ENCODE data around the gene DSCAM. TPM values are rescaled to one million over a fixed set of nuclear protein-coding genes. Genes with fewer than 3 reads are reported as not detected.
A peak's percentile ranks its signal among the peaks of the same experiment; 100 is the strongest.

DSCAM gene
- total and polyA plus RNA-seq, 4 donors: 0.02 to 0.25 (median 0.09) TPM

DNA sequence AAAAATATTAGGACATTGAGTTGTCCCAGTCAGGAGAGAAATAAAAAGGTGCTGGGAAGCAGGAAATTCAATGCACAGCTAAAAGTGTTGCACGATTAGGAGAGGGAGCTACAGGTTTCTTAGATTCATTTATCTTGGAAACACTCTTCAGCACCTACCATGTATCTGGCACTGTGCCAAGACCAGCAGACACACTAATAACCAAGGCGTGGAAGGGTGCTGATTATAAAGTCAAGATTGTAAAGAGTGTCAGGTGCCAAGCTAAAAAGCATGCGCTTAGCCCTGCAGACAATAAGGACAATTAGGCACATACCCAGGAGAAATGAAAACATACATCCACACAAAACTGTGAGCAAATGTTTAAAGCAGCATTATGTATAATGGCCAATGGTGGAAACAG, 129.9 kb downstream of the DSCAM start:
- Histone ChIP-seq H3K4me3 (no peak overlapping the region), H3K27me3 (ENCODE audit: control insufficient read depth in 3 of 3, insufficient read depth in 3 of 3, low read length in 2 of 3) (no peaks in the 10 kb centered on the region), H3K4me1 (ENCODE audit: control insufficient read depth in 5 of 5, insufficient read depth in 5 of 5, low read length in 5 of 5) (no peaks in the 10 kb centered on the region), H3K9me3 (ENCODE audit: control insufficient read depth in 4 of 4, insufficient read depth in 3 of 4, low read length in 3 of 4) (peaks cover 0 to under 1% (median 0%) of the 10 kb centered on the region in 4 donors), H3K9ac (ENCODE audit: insufficient read depth in 1 of 2, low read length in 2 of 2) (no peak overlapping the region), H3K27ac (ENCODE audit: low read depth in 1 of 2, low read length in 1 of 2) (no peak overlapping the region), H3K36me3 (ENCODE audit: control insufficient read depth in 4 of 4, insufficient read depth in 4 of 4, low read length in 4 of 4) (no peaks in the 10 kb centered on the region)
- 58 to 77% methylated on average over 3 of the region's 3 CpGs for WGBS, 2 donors
- DNase-seq (peak in 2 of 3 donors; percentile 6 to 13), ATAC-seq (ENCODE audit: insufficient read depth, low FRiP score) (no peak)
- TF ChIP-seq, protein P1, sequence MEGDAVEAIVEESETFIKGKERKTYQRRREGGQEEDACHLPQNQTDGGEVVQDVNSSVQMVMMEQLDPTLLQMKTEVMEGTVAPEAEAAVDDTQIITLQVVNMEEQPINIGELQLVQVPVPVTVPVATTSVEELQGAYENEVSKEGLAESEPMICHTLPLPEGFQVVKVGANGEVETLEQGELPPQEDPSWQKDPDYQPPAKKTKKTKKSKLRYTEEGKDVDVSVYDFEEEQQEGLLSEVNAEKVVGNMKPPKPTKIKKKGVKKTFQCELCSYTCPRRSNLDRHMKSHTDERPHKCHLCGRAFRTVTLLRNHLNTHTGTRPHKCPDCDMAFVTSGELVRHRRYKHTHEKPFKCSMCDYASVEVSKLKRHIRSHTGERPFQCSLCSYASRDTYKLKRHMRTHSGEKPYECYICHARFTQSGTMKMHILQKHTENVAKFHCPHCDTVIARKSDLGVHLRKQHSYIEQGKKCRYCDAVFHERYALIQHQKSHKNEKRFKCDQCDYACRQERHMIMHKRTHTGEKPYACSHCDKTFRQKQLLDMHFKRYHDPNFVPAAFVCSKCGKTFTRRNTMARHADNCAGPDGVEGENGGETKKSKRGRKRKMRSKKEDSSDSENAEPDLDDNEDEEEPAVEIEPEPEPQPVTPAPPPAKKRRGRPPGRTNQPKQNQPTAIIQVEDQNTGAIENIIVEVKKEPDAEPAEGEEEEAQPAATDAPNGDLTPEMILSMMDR (IDR thresholded peaks at IDR 0.05; ENCODE audit: control extremely low read depth, extremely low read depth): no peak

DNA sequence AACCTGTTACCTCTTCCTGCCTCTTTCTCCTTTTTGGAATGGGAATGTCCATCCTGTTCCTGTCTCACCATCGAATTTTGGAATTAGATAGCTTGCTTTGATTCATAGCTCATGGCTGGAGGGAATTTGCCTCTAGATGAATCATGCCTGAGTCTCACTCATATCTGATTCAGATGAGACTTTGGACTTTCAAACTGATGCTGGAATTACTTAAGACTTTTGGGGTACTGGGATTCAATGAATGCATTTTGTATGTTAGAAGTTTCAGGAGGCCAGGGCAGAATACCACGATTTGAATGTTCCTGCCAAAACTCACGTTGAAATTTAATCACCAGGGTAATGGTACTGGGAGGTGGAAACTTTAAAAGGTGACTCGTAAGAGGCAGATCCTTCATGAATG, 132.4 kb downstream of the DSCAM start:
- WGBS, 2 donors: 81 to 85% methylated on average over 4 of the region's 4 CpGs
- H3K27me3 ChIP-seq (ENCODE audit: control insufficient read depth in 3 of 3, insufficient read depth in 3 of 3, low read length in 2 of 3): no peaks in the 10 kb centered on the region
- no peak overlapping the region for H3K27ac ChIP-seq (ENCODE audit: low read depth in 1 of 2, low read length in 1 of 2)
- H3K36me3 ChIP-seq (ENCODE audit: control insufficient read depth in 4 of 4, insufficient read depth in 4 of 4, low read length in 4 of 4): no peaks in the 10 kb centered on the region
- H3K9me3 ChIP-seq (ENCODE audit: control insufficient read depth in 4 of 4, insufficient read depth in 3 of 4, low read length in 3 of 4): no peaks in the 10 kb centered on the region
- DNase-seq: no peak
- H3K9ac ChIP-seq (ENCODE audit: insufficient read depth in 1 of 2, low read length in 2 of 2): no peak overlapping the region
- TF ChIP-seq, protein P1 (IDR thresholded peaks at IDR 0.05; ENCODE audit: control extremely low read depth, extremely low read depth): no peak
- no peaks in the 10 kb centered on the region for H3K4me1 ChIP-seq (ENCODE audit: control insufficient read depth in 5 of 5, insufficient read depth in 5 of 5, low read length in 5 of 5)
- H3K4me3 ChIP-seq: no peak overlapping the region
- ATAC-seq (ENCODE audit: insufficient read depth, low FRiP score): no peak

DNA sequence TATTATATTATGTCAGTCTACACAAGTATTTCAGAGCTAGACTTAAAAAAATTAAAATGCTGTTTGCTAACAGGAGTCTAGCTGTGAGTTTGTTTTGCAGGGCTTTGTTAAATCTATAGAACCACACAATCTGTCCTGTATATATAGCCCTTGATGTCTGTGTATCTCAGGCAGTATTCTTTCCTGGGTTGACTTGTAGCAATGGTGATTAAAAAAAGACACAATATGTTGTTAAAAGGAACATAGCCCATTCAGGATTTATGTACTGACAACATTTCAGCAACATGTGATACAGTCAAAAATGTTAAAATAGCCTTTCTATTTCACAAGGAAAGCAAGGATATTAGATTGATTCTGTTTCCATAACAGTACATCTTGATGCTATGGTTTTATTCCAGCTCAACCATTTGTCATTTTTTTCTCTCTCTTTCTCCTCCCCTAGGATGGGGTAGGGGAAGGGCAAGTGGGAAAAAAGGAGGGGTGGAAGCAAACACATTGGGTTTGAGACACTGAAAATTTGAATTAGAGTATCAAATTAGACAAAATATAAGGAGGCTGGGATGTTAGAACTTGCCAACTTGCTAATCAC, 139.2 kb downstream of the DSCAM start:
- no peak for DNase-seq

More for the DNA sequence above, 139.2 kb downstream of the DSCAM start:
- no peak overlapping the region for H3K27ac ChIP-seq (ENCODE audit: low read depth in 1 of 2, low read length in 1 of 2)
- no peak for ATAC-seq (ENCODE audit: insufficient read depth, low FRiP score)
- H3K36me3 ChIP-seq (ENCODE audit: control insufficient read depth in 4 of 4, insufficient read depth in 4 of 4, low read length in 4 of 4): no peaks in the 10 kb centered on the region
- no peaks in the 10 kb centered on the region for H3K27me3 ChIP-seq (ENCODE audit: control insufficient read depth in 3 of 3, insufficient read depth in 3 of 3, low read length in 2 of 3)
- TF ChIP-seq, protein P1 (IDR thresholded peaks at IDR 0.05; ENCODE audit: control extremely low read depth, extremely low read depth): no peak
- no peaks in the 10 kb centered on the region for H3K4me1 ChIP-seq (ENCODE audit: control insufficient read depth in 5 of 5, insufficient read depth in 5 of 5, low read length in 5 of 5)
- no peaks in the 10 kb centered on the region for H3K9me3 ChIP-seq (ENCODE audit: control insufficient read depth in 4 of 4, insufficient read depth in 3 of 4, low read length in 3 of 4)
- no peak overlapping the region for H3K9ac ChIP-seq (ENCODE audit: insufficient read depth in 1 of 2, low read length in 2 of 2)
- no peak overlapping the region for H3K4me3 ChIP-seq

All from lung (tissue), 12 donors.